ENCODE results near the gene FKBP14.

- TF ChIP-seq POLR2A (IDR thresholded peaks at IDR 0.05; ENCODE audit: low read length), result no peak
- TF ChIP-seq GATA1 (IDR thresholded peaks at IDR 0.05; ENCODE audit: low read depth, low read length), result no peak
Observed at GRCh38 chr7:30040938-30041337, 14.4 kb upstream of the FKBP14 start.

All from erythroblast (primary cell).